Mononuclear cell (primary cell): ENCODE results near the gene GNAI3. TPM values are rescaled to one million over a fixed set of nuclear protein-coding genes. Genes with fewer than 3 reads are reported as not detected.
"Not testable (repeated sequence)": the region's sequence is repeated elsewhere in the genome, so short reads cannot be mapped to it uniquely, and the experiment has no call there.

Experiments used
- H3K27me3 ChIP-seq: 2 replicates; pipeline ENCODE4 v1.6.0; 2011; ENCODE audit warnings: low read length, control low read depth; ENCODE audit not compliant: insufficient read depth
- H3K4me1 ChIP-seq: 2 replicates; pipeline ENCODE4 v1.5.1; 2011; ENCODE audit warnings: mild to moderate bottlenecking, low read length, control low read depth; ENCODE audit not compliant: insufficient read depth
- H3K4me3 ChIP-seq: 2 replicates; pipeline ENCODE4 v1.5.1; 2011; ENCODE audit warnings: mild to moderate bottlenecking, low read length, moderate library complexity
- H3K9me3 ChIP-seq: 2 replicates; pipeline ENCODE4 v1.5.1; 2011; ENCODE audit warnings: low read depth, mild to moderate bottlenecking, control low read depth, low read length
- total RNA-seq: library from RNA; depleted of rRNA; stranded (reverse); fragments of >200 nt; gene quantifications from one replicate; pipeline ENCODE4 v1.2.3, GENCODE V29; 2012

Gene GNAI3
- total RNA-seq, 1 donor: 8.9 TPM

GRCh38 chr1:109654519-109654918 lies 106.1 kb downstream of the GNAI3 start:
- Histone ChIP-seq H3K27me3 (peaks cover 2% of the 10 kb centered on the region), H3K9me3 (no peaks in the 10 kb centered on the region), H3K4me3 (no peak overlapping the region), H3K4me1 (peaks cover 20% of the 10 kb centered on the region)

GRCh38 chr1:109655615-109656519 lies 107.5 kb downstream of the GNAI3 start, which contains the start of gene GSTM4:
Gene GSTM4 (plus strand): TSS chr1:109656099. CDS start chr1:109656390, 291 bp downstream.
- Histone ChIP-seq H3K9me3 (no peaks in the 10 kb centered on the region), H3K4me3 (peak within 1 kb of the TSS; percentile 75), H3K27me3 (peaks cover 2% of the 10 kb centered on the region), H3K4me1 (peaks cover 20% of the 10 kb centered on the region)

GRCh38 chr1:109657395-109657794 lies 109.0 kb downstream of the GNAI3 start:
- Histone ChIP-seq H3K27me3 (peaks cover 2% of the 10 kb centered on the region), H3K9me3 (no peaks in the 10 kb centered on the region), H3K4me3 (no peak overlapping the region), H3K4me1 (peaks cover 20% of the 10 kb centered on the region)

- peaks cover 20% of the 10 kb centered on the region for H3K4me1 ChIP-seq
- H3K9me3 ChIP-seq: no peaks in the 10 kb centered on the region
These were observed 109.6 kb downstream of the GNAI3 start for GRCh38 chr1:109657970-109658369.

GRCh38 chr1:109658533-109659042 lies 110.2 kb downstream of the GNAI3 start:
- H3K4me1 ChIP-seq: peaks cover 20% of the 10 kb centered on the region
- H3K4me3 ChIP-seq: no peak overlapping the region
- no peaks in the 10 kb centered on the region for H3K9me3 ChIP-seq
- H3K27me3 ChIP-seq: peaks cover 2% of the 10 kb centered on the region

More at GRCh38 chr1:109657970-109658369, 109.6 kb downstream of the GNAI3 start:
- H3K4me3 ChIP-seq: no peak overlapping the region
- peaks cover 2% of the 10 kb centered on the region for H3K27me3 ChIP-seq

GRCh38 chr1:109659145-109659544 lies 110.7 kb downstream of the GNAI3 start:
- Histone ChIP-seq H3K9me3 (no peaks in the 10 kb centered on the region), H3K27me3 (peaks cover 2% of the 10 kb centered on the region), H3K4me1 (peaks cover 20% of the 10 kb centered on the region), H3K4me3 (no peak overlapping the region)

- Histone ChIP-seq H3K4me1 (peaks cover 20% of the 10 kb centered on the region), H3K27me3 (no peaks in the 10 kb centered on the region), H3K9me3 (no peaks in the 10 kb centered on the region), H3K4me3 (no peak overlapping the region)
These were observed 111.7 kb downstream of the GNAI3 start for GRCh38 chr1:109659997-109660690.

GRCh38 chr1:109660691-109661026 lies 112.2 kb downstream of the GNAI3 start:
- H3K27me3 ChIP-seq, H3K9me3 ChIP-seq, H3K4me3 ChIP-seq: not testable (repeated sequence)
- H3K4me1 ChIP-seq: peaks cover 14% of the 10 kb centered on the region

- peaks cover 11% of the 10 kb centered on the region for H3K4me1 ChIP-seq
- no peak overlapping the region for H3K4me3 ChIP-seq
- no peaks in the 10 kb centered on the region for H3K27me3 ChIP-seq
- H3K9me3 ChIP-seq: no peaks in the 10 kb centered on the region
These were observed 113.0 kb downstream of the GNAI3 start for GRCh38 chr1:109661391-109661790.

GRCh38 chr1:109664671-109665070 lies 116.3 kb downstream of the GNAI3 start:
- no peaks in the 10 kb centered on the region for H3K27me3 ChIP-seq
- peaks cover 12% of the 10 kb centered on the region for H3K4me1 ChIP-seq
- H3K9me3 ChIP-seq: no peaks in the 10 kb centered on the region
- no peak overlapping the region for H3K4me3 ChIP-seq

GRCh38 chr1:109667452-109668122 lies 119.2 kb downstream of the GNAI3 start, which contains the start of gene GSTM2:
Gene GSTM2 (plus strand): TSS chr1:109668057. CDS start chr1:109668116, 59 bp downstream.
- Histone ChIP-seq H3K4me1 (peaks cover 12% of the 10 kb centered on the region), H3K27me3 (no peaks in the 10 kb centered on the region), H3K9me3 (no peaks in the 10 kb centered on the region), H3K4me3 (no peak within 1 kb of the TSS)

Other genes starting within 250 kb of the GNAI3 start
- not detected for gene MYBPHL, start 241.6 kb upstream of the GNAI3 start, total RNA-seq
- 9.3 TPM for gene SORT1, start 150.7 kb upstream of the GNAI3 start, total RNA-seq
- 30.7 TPM for gene PSMA5, start 122.2 kb upstream of the GNAI3 start, total RNA-seq
- not detected for gene SYPL2, start 82.1 kb upstream of the GNAI3 start, total RNA-seq
- 4.4 TPM for gene ATXN7L2, start 64.7 kb upstream of the GNAI3 start, total RNA-seq
- gene CYB561D1, start 54.5 kb upstream of the GNAI3 start, total RNA-seq: 7.9 TPM
- gene AMIGO1, start 38.9 kb upstream of the GNAI3 start, total RNA-seq: 9.2 TPM
- 0.94 TPM for gene GPR61, start 8.7 kb upstream of the GNAI3 start, total RNA-seq
- gene GNAT2, start 71.0 kb downstream of the GNAI3 start, total RNA-seq: not detected
- 108 TPM for gene AMPD2, start 71.2 kb downstream of the GNAI3 start, total RNA-seq
- 8.4 TPM for gene GSTM4, start 107.5 kb downstream of the GNAI3 start, total RNA-seq
- 16.1 TPM for gene GSTM2, start 119.4 kb downstream of the GNAI3 start, total RNA-seq
- gene GSTM1, start 139.2 kb downstream of the GNAI3 start, total RNA-seq: not detected
- gene GSTM5, start 163.6 kb downstream of the GNAI3 start, total RNA-seq: not detected
- 7.5 TPM for gene GSTM3, start 192.4 kb downstream of the GNAI3 start, total RNA-seq
- not detected for gene EPS8L3, start 215.3 kb downstream of the GNAI3 start, total RNA-seq